Chondrocyte (in vitro differentiated cells): ENCODE results near the gene OSBPL6. TPM values are rescaled to one million over a fixed set of nuclear protein-coding genes. Genes with fewer than 3 reads are reported as not detected.

Source experiments
- DNase-seq: peaks from one replicate; pipeline ENCODE4 v3.0.0; 2021; ENCODE audit warnings: mixed read lengths, low spot score
- H3K27ac Mint-ChIP-seq: one replicate; pipeline ENCODE4 v1.8.0; 2021; ENCODE audit warnings: mild to moderate bottlenecking, moderate library complexity, mixed read lengths; ENCODE audit not compliant: unreplicated experiment
- H3K27me3 Mint-ChIP-seq: 2 replicates; pipeline ENCODE4 v1.8.0; 2021; ENCODE audit warnings: low read depth, mixed read lengths
- H3K36me3 Mint-ChIP-seq: 2 replicates; pipeline ENCODE4 v1.8.0; 2021; ENCODE audit warnings: low read depth, mixed read lengths
- H3K4me1 Mint-ChIP-seq: 2 replicates; pipeline ENCODE4 v1.8.0; 2021; ENCODE audit warnings: low read depth, mild to moderate bottlenecking, mixed read lengths
- H3K4me3 Mint-ChIP-seq: one replicate; pipeline ENCODE4 v1.8.0; 2021; ENCODE audit warnings: mild to moderate bottlenecking, moderate library complexity, mixed read lengths; ENCODE audit not compliant: unreplicated experiment
- H3K9me3 Mint-ChIP-seq: 2 replicates; pipeline ENCODE4 v1.8.0; 2021; ENCODE audit warnings: low read depth, mixed read lengths
- CTCF ChIP-seq: fragments of 200-600 bp; sonication (generic); IDR thresholded peaks from 2 replicates; pipeline ENCODE4 v1.5.0; 2021; ENCODE audit warnings: antibody characterized with exemption, mild to moderate bottlenecking, moderate library complexity
- total RNA-seq: library from RNA; stranded (reverse); gene quantifications from 3 replicates; pipeline ENCODE4 v1.2.1, GENCODE V29; 2021

Gene OSBPL6
- total RNA-seq, 1 donor from 2014 or later, result 10.3 TPM

DNA sequence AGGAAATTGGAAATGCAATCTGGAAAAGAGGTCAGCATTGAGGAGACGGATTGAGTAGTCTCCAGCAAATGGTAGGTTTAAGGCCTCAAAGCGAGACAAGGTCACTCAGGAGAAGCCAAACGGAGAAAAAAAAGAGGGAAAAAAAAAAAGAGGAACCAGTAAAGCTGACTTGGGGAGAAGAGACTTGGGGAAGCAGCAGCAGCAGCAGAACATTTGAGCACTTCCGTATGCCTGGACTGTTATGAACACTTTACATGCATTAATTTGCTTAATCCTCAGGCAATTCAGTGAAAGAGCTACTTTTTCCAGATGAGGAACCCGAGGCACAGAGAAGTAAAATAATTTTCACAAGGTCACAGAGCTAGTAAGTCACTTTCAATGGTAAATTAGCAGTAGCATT, 81.3 kb downstream of the OSBPL6 start:
- peaks cover 27% of the 10 kb centered on the region for H3K4me1 Mint-ChIP-seq

DNA sequence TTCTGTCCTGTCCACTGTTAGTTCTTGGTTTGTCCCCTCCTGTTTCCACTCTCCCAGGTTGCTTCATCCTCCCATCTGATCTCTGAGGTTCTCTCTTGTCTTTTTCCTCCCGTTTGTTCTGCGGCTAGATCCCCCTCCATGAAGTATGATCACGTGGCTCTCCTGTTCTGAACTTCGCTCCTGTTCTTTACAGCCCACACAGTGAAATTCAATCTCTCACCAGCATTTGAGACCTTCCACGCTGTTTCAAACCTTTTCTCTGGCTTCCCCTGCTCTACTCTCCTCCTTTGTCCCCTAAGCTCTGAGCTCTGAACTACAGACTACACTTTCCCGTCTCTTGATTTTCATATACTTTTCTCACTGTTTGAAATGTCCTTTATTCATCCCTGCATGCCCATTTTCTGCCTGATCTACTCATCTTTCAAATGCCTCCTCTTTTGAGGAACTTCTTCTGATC, 83.5 kb downstream of the OSBPL6 start:
- H3K9me3 Mint-ChIP-seq, result no peaks in the 10 kb centered on the region
- no peaks in the 10 kb centered on the region for H3K36me3 Mint-ChIP-seq
- H3K27me3 Mint-ChIP-seq, result no peaks in the 10 kb centered on the region
- peaks cover 32% of the 10 kb centered on the region for H3K4me1 Mint-ChIP-seq
- no peak for TF ChIP-seq CTCF
- DNase-seq, result no peak
- H3K27ac Mint-ChIP-seq, result peak overlapping the region; percentile 56
- peak overlapping the region; percentile 61 for H3K4me3 Mint-ChIP-seq

More for the DNA sequence above, 81.3 kb downstream of the OSBPL6 start:
- Mint-ChIP-seq H3K9me3 (no peaks in the 10 kb centered on the region), H3K27ac (no peak overlapping the region), H3K36me3 (no peaks in the 10 kb centered on the region), H3K27me3 (no peaks in the 10 kb centered on the region), H3K4me3 (no peak overlapping the region)
- no peak for DNase-seq
- no peak for TF ChIP-seq CTCF

GRCh38 chr2:178279142-178279541, 84.8 kb downstream of the OSBPL6 start:
- Mint-ChIP-seq H3K4me3 (no peak overlapping the region), H3K27ac (no peak overlapping the region), H3K36me3 (no peaks in the 10 kb centered on the region), H3K27me3 (no peaks in the 10 kb centered on the region), H3K4me1 (peaks cover 32% of the 10 kb centered on the region), H3K9me3 (no peaks in the 10 kb centered on the region)
- no peak for TF ChIP-seq CTCF
- DNase-seq, result no peak

GRCh38 chr2:178279636-178280035, 85.3 kb downstream of the OSBPL6 start:
- Mint-ChIP-seq H3K27me3 (no peaks in the 10 kb centered on the region), H3K27ac (peak overlapping the region; percentile 38)

GRCh38 chr2:178280244-178280852, 86.0 kb downstream of the OSBPL6 start:
- H3K27ac Mint-ChIP-seq, result no peak overlapping the region
- TF ChIP-seq CTCF, result peak; percentile 81
- DNase-seq, result no peak
- H3K4me1 Mint-ChIP-seq, result peaks cover 34% of the 10 kb centered on the region
- no peaks in the 10 kb centered on the region for H3K27me3 Mint-ChIP-seq
- H3K36me3 Mint-ChIP-seq, result no peaks in the 10 kb centered on the region
- no peak overlapping the region for H3K4me3 Mint-ChIP-seq
- no peaks in the 10 kb centered on the region for H3K9me3 Mint-ChIP-seq

More at GRCh38 chr2:178279636-178280035, 85.3 kb downstream of the OSBPL6 start:
- Mint-ChIP-seq H3K9me3 (no peaks in the 10 kb centered on the region), H3K4me1 (peaks cover 32% of the 10 kb centered on the region), H3K4me3 (no peak overlapping the region), H3K36me3 (no peaks in the 10 kb centered on the region)
- DNase-seq, result no peak
- no peak for TF ChIP-seq CTCF
